Ovary (tissue), 9 donors: ENCODE measurements around the gene SEC16B. TPM values are rescaled to one million over a fixed set of nuclear protein-coding genes. Genes with fewer than 3 reads are reported as not detected.

Experiments
- DNase-seq, 5 donors: peaks; one replicate each; pipeline ENCODE4 v3.0.0-alpha.2; 2019 to 2020
- H3K27ac ChIP-seq, 2 donors: fragments of 200-600 bp; one replicate each; pipeline versions ENCODE4 v1.5.1 to v1.8.0; 2019 to 2022
- H3K27me3 ChIP-seq: fragments of 200-600 bp; one replicate; pipeline ENCODE4 v1.8.0; 2022
- H3K36me3 ChIP-seq: fragments of 200-600 bp; sonication (generic); one replicate; pipeline ENCODE4 v1.5.1; 2019
- H3K4me1 ChIP-seq: one replicate; pipeline ENCODE4 v1.8.1; 2013; ENCODE audit warnings: mild to moderate bottlenecking, moderate library complexity; ENCODE audit not compliant: insufficient read depth
- H3K4me3 ChIP-seq: fragments of 200-600 bp; sonication (generic); one replicate; pipeline ENCODE4 v1.5.1; 2017
- H3K9me3 ChIP-seq, 2 donors: fragments of 200-600 bp in 1 of 2; sonication (generic) in 1 of 2; one replicate each; pipeline versions ENCODE4 v1.5.1 to v1.8.1; 2013 to 2019; ENCODE audit warnings: mild to moderate bottlenecking in 1 of 2, moderate library complexity in 1 of 2
- EP300 ChIP-seq: sonication (generic); formaldehyde crosslinking; IDR thresholded peaks from one replicate; pipeline ENCODE4 v1.6.1; 2017; ENCODE audit warnings: antibody characterized with exemption
- POLR2A ChIP-seq: fragments of 450-650 bp; IDR thresholded peaks from one replicate; pipeline ENCODE4 v1.6.1; 2017; ENCODE audit warnings: antibody characterized with exemption, mild to moderate bottlenecking, moderate library complexity
- WGBS, 3 donors: extraction: QIAGEN DNeasy Blood & Tissue Kit in 1 of 3; methylation state at CpG; one replicate each; pipeline versions ENCODE4 v1.1.5 to v1.1.7; 2013 to 2017; 5-methylcytosine and 5-hydroxymethylcytosine counted together
- intact Hi-C, 4 donors: fragments of 100-400 bp; cut with DNase I; formaldehyde crosslinking; loops; one replicate each; pipeline versions ENCODE4 v1.11.0 to v1.15.1; 2022 to 2023
- polyA plus RNA-seq, 2 donors: library from polyadenylated mRNA; stranded (reverse); fragments of 200-250 nt in 1 of 2; fragments of 350-450 nt in 1 of 2; fragmentation: Illumina TruSeq in 1 of 2; extraction: RNeasy Lipid Tissue Mini Kit (QIAGEN cat#74804) in 1 of 2; gene quantifications; one replicate each; pipeline ENCODE4 v1.2.3, GENCODE V29; 2013 to 2014
- total RNA-seq, 7 donors: library from RNA; depleted of rRNA in 2 of 7; stranded (reverse); fragments of >200 nt in 2 of 7; fragmentation: NEBNext Ultra II Directional in 3 of 7; extraction: Animal tissue kit (Norgen Biotek cat#: 25700) in 3 of 7; gene quantifications; one replicate each; pipeline versions ENCODE4 v1.1.0 to v1.2.4, GENCODE V29; 2016 to 2023
- TF ChIP-seq, protein P1 (sequence below), 3 donors: fragments of 450-650 bp in 2 of 3; fragments of 200-600 bp in 1 of 3; IDR thresholded peaks; one replicate each; pipeline versions ENCODE4 v1.5.1 to v1.8.0; 2016 to 2022; ENCODE audit warnings: antibody characterized with exemption in 3 of 3, mild to moderate bottlenecking in 1 of 3
- donor health status: DM: no; HTN: no; CAD: no; lungs with moderate emphysema.
- donor health status: DM: no; HTN: no; CAD: no.
- donor health status: Bipolar disorder and iron deficiency.
- donor health status: DM: yes; HTN: yes; CAD: no.
- donor health status: DM: no; HTN: no; CAD: no.
- donor health status: DM: yes; HTN: yes; CAD: no.

SEC16B gene
- total and polyA plus RNA-seq, 9 donors, result 1.6 to 5.1 (median 3.0) TPM

- no peaks in the 10 kb centered on the region for H3K36me3 ChIP-seq
- H3K4me1 ChIP-seq, result no peaks in the 10 kb centered on the region
- no peaks in the 10 kb centered on the region for H3K9me3 ChIP-seq
- H3K4me3 ChIP-seq, result no peak overlapping the region
- intact Hi-C loops, result loop anchor here in 1 of 4 donors (10.0 kb wide), 1 partner anchor 325 kb away; no protein-coding TSS in a partner anchor
- TF ChIP-seq EP300, result no peak
- TF ChIP-seq, protein P1, sequence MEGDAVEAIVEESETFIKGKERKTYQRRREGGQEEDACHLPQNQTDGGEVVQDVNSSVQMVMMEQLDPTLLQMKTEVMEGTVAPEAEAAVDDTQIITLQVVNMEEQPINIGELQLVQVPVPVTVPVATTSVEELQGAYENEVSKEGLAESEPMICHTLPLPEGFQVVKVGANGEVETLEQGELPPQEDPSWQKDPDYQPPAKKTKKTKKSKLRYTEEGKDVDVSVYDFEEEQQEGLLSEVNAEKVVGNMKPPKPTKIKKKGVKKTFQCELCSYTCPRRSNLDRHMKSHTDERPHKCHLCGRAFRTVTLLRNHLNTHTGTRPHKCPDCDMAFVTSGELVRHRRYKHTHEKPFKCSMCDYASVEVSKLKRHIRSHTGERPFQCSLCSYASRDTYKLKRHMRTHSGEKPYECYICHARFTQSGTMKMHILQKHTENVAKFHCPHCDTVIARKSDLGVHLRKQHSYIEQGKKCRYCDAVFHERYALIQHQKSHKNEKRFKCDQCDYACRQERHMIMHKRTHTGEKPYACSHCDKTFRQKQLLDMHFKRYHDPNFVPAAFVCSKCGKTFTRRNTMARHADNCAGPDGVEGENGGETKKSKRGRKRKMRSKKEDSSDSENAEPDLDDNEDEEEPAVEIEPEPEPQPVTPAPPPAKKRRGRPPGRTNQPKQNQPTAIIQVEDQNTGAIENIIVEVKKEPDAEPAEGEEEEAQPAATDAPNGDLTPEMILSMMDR (IDR thresholded peaks at IDR 0.05), result no peak
- TF ChIP-seq POLR2A, result no peak
- no peaks in the 10 kb centered on the region for H3K27me3 ChIP-seq
- 59 to 70% (median 60%) methylated on average over 5 of the region's 5 CpGs for WGBS, 3 donors
- H3K27ac ChIP-seq, result no peak overlapping the region
- DNase-seq, result no peak
These were observed 9.9 kb downstream of the SEC16B start for GRCh38 chr1:177959811-177960515.

- no peak overlapping the region for H3K27ac ChIP-seq
- intact Hi-C loops, result loop anchor here in 1 of 4 donors (10.0 kb wide), 1 partner anchor 327 kb away; no protein-coding TSS in a partner anchor
- no peaks in the 10 kb centered on the region for H3K27me3 ChIP-seq
- DNase-seq, result no peak
- no peaks in the 10 kb centered on the region for H3K4me1 ChIP-seq
- H3K9me3 ChIP-seq, result no peaks in the 10 kb centered on the region
- TF ChIP-seq, protein P1 (IDR thresholded peaks at IDR 0.05), result no peak
- TF ChIP-seq POLR2A (no peak), EP300 (no peak)
- WGBS, 3 donors, result 93 to 94% (median 93%) methylated on average over 7 of the region's 7 CpGs
- no peaks in the 10 kb centered on the region for H3K36me3 ChIP-seq
- H3K4me3 ChIP-seq, result no peak overlapping the region
These were observed 11.8 kb downstream of the SEC16B start for GRCh38 chr1:177958092-177958491.

DNA sequence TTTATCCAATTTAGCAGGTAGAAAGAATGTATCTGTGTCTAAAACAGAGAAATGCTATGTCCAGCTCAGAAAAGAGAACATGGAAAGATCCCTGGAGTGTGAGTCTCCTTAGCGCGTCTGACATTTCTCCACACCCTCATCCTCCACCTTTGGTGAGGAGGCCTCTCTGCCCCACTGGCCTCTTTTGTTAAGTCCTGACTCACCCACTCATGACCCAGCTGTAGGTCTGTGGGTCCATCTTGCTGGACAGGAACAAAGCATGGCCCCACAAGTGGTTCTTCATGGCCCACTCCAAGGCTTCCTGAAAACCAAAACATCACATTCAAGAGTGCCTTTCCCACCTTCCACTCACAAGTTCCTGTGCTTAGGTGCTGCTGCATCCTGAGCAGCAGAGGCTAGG, 15.8 kb downstream of the SEC16B start:
- intact Hi-C loops, result loop anchor here in 1 of 4 donors (10.0 kb wide), 1 partner anchor 331 kb away; no protein-coding TSS in a partner anchor

GRCh38 chr1:177953549-177953948, 16.3 kb downstream of the SEC16B start:
- Histone ChIP-seq H3K27me3 (no peaks in the 10 kb centered on the region), H3K27ac (no peak overlapping the region), H3K9me3 (no peaks in the 10 kb centered on the region), H3K4me3 (no peak overlapping the region), H3K4me1 (no peaks in the 10 kb centered on the region), H3K36me3 (no peaks in the 10 kb centered on the region)
- no peak for DNase-seq
- WGBS, 3 donors, result 94 to 98% (median 95%) methylated on average over 6 of the region's 6 CpGs
- intact Hi-C loops, result loop anchor here in 1 of 4 donors (10.0 kb wide), 1 partner anchor 331 kb away; no protein-coding TSS in a partner anchor
- no peak for TF ChIP-seq EP300
- TF ChIP-seq, protein P1 (IDR thresholded peaks at IDR 0.05), result no peak
- TF ChIP-seq POLR2A, result no peak

More for the DNA sequence above, 15.8 kb downstream of the SEC16B start:
- Histone ChIP-seq H3K27me3 (no peaks in the 10 kb centered on the region), H3K36me3 (no peaks in the 10 kb centered on the region), H3K4me3 (no peak overlapping the region), H3K9me3 (no peaks in the 10 kb centered on the region), H3K4me1 (no peaks in the 10 kb centered on the region), H3K27ac (no peak overlapping the region)
- WGBS, 3 donors, result 93 to 99% (median 94%) methylated on average over 2 of the region's 2 CpGs
- DNase-seq, result no peak
- TF ChIP-seq POLR2A, result no peak
- TF ChIP-seq, protein P1 (IDR thresholded peaks at IDR 0.05), result no peak
- no peak for TF ChIP-seq EP300
